ENCODE data around the gene KCNQ1. TPM values are rescaled to one million over a fixed set of nuclear protein-coding genes. Genes with fewer than 3 reads are reported as not detected.

The KCNQ1 gene
- total and polyA plus RNA-seq, 4 donors, result 15.4 to 41.7 (median 26.2) TPM

DNA sequence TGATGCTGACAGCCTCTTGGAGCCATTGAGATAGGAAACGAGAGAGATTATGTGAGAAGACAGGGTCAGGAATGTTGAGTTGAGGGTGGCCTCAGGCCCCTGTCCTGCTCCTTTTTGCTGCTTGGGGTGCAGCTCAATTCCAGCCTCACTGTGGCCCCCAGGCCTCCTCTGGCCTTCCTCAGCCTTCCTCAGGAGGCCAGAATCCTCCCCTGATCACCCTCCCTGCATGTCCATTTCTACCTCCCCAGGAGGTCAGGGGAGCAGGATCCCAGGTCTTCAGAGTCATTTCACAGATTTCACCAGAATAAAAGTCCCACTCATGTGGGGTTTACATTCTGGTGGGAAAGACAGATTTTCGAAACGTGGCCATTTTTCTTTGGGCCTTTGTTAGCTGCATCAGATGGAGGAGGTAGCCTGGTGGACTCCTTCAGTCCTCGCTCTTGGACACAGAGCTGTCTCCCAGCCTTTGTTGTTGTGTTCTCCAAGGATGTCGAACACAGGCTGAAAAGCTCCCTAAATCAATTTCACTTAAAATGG is 257.2 kb downstream of the KCNQ1 start:
- WGBS, 2 donors, result 95 to 97% methylated on average over 5 of the region's 5 CpGs
- no peak overlapping the region for H3K9ac ChIP-seq (ENCODE audit: insufficient read depth in 1 of 2, low read length in 2 of 2)
- DNase-seq (peak in 1 of 3 donors; percentile 8), ATAC-seq (ENCODE audit: insufficient read depth, low FRiP score) (no peak)
- H3K27me3 ChIP-seq (ENCODE audit: control insufficient read depth in 3 of 3, insufficient read depth in 3 of 3, low read length in 2 of 3), result no peaks in the 10 kb centered on the region
- H3K27ac ChIP-seq (ENCODE audit: low read depth in 1 of 2, low read length in 1 of 2), result no peak overlapping the region
- H3K36me3 ChIP-seq (ENCODE audit: control insufficient read depth in 4 of 4, insufficient read depth in 4 of 4, low read length in 4 of 4), result no peaks in the 10 kb centered on the region
- peaks cover 0 to 40% (median 12%) of the 10 kb centered on the region in 5 donors for H3K4me1 ChIP-seq (ENCODE audit: control insufficient read depth in 5 of 5, insufficient read depth in 5 of 5, low read length in 5 of 5)
- peaks cover 0 to 5% (median 0%) of the 10 kb centered on the region in 4 donors for H3K9me3 ChIP-seq (ENCODE audit: control insufficient read depth in 4 of 4, insufficient read depth in 3 of 4, low read length in 3 of 4)
- TF ChIP-seq, protein P1, sequence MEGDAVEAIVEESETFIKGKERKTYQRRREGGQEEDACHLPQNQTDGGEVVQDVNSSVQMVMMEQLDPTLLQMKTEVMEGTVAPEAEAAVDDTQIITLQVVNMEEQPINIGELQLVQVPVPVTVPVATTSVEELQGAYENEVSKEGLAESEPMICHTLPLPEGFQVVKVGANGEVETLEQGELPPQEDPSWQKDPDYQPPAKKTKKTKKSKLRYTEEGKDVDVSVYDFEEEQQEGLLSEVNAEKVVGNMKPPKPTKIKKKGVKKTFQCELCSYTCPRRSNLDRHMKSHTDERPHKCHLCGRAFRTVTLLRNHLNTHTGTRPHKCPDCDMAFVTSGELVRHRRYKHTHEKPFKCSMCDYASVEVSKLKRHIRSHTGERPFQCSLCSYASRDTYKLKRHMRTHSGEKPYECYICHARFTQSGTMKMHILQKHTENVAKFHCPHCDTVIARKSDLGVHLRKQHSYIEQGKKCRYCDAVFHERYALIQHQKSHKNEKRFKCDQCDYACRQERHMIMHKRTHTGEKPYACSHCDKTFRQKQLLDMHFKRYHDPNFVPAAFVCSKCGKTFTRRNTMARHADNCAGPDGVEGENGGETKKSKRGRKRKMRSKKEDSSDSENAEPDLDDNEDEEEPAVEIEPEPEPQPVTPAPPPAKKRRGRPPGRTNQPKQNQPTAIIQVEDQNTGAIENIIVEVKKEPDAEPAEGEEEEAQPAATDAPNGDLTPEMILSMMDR (IDR thresholded peaks at IDR 0.05; ENCODE audit: control extremely low read depth, extremely low read depth), result no peak
- H3K4me3 ChIP-seq, result no peak overlapping the region

DNA sequence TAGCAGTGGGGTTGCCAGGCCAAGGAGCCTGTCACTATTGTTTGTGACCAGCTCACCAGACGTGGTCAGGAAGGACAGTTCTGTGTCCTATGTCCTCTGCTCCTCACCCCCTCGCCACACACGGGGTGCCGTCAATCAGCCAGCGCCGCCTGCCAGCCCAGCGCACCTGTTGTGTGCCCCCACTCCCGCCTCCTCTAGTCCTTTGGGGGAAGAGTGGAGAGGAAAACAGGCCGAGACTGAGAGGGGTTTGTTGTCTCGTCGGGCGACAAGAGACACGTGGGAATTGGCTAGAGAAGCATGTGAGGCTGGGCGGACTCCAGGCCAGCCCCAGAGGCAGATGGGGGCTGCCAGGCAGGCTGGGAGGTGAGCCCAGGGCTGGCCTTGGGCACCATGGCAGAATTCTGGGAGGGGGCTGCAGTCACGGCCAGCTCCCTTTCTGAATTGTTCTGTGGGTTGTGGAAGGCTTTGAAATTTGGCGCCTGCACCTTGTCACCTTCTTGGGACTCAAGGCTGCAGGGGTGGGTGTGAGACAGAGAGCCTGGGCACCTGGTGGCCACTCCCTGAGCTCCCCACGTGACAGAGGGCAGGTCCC is 258.1 kb downstream of the KCNQ1 start:
- no peak overlapping the region for H3K9ac ChIP-seq (ENCODE audit: insufficient read depth in 1 of 2, low read length in 2 of 2)
- no peaks in the 10 kb centered on the region for H3K27me3 ChIP-seq (ENCODE audit: control insufficient read depth in 3 of 3, insufficient read depth in 3 of 3, low read length in 2 of 3)
- no peaks in the 10 kb centered on the region for H3K36me3 ChIP-seq (ENCODE audit: control insufficient read depth in 4 of 4, insufficient read depth in 4 of 4, low read length in 4 of 4)
- WGBS, 2 donors, result 84 to 85% methylated on average over 17 of the region's 17 CpGs
- DNase-seq, result no peak
- no peak overlapping the region for H3K27ac ChIP-seq (ENCODE audit: low read depth in 1 of 2, low read length in 1 of 2)
- no peak for ATAC-seq (ENCODE audit: insufficient read depth, low FRiP score)
- H3K4me3 ChIP-seq, result no peak overlapping the region
- peaks cover 0 to 5% (median 0%) of the 10 kb centered on the region in 4 donors for H3K9me3 ChIP-seq (ENCODE audit: control insufficient read depth in 4 of 4, insufficient read depth in 3 of 4, low read length in 3 of 4)
- TF ChIP-seq, protein P1 (IDR thresholded peaks at IDR 0.05; ENCODE audit: control extremely low read depth, extremely low read depth), result no peak
- H3K4me1 ChIP-seq (ENCODE audit: control insufficient read depth in 5 of 5, insufficient read depth in 5 of 5, low read length in 5 of 5), result peaks cover 0 to 34% (median 15%) of the 10 kb centered on the region in 5 donors

DNA sequence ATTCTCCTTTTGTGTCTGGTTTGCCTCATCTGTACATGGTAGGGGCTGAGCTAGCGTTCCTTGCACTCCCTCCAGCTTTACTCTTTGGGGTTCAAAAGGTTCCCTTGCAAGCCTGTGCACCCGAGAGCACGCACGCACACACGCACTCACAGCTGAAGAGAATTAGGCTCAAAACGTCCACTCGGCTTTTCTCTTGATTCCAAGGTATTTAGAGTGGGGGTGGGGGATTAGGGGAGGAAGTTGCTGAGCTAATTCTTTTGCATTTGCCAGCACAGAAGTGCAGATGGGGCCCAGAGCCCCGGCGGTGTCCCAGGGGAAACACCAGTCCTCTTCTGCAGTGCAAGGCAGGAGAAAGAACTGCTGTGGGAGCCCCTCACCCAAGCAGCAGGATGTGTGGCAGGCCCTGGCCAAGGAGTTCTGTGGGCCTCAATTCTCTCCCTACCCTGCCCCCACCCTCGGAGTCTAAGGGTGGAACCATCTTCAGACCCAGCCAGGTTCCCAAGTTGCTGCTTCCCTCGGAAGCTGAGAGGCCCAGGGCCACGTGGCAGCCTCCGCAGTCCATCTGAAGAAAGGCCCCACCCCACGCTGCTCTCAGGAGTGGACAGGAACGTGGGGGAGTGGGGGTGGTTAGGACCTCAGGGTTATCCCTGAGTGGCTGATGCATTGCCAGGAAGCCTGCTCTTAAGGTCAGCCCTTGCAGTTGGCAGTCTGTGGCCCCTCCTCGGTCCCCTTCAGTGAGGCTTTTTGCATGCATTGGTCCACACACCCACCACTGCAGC is 258.7 kb downstream of the KCNQ1 start:
- Histone ChIP-seq H3K36me3 (ENCODE audit: control insufficient read depth in 4 of 4, insufficient read depth in 4 of 4, low read length in 4 of 4) (no peaks in the 10 kb centered on the region), H3K4me1 (ENCODE audit: control insufficient read depth in 5 of 5, insufficient read depth in 5 of 5, low read length in 5 of 5) (peaks cover 0 to 39% (median 15%) of the 10 kb centered on the region in 5 donors), H3K9ac (ENCODE audit: insufficient read depth in 1 of 2, low read length in 2 of 2) (no peak overlapping the region), H3K4me3 (no peak overlapping the region), H3K27me3 (ENCODE audit: control insufficient read depth in 3 of 3, insufficient read depth in 3 of 3, low read length in 2 of 3) (no peaks in the 10 kb centered on the region), H3K9me3 (ENCODE audit: control insufficient read depth in 4 of 4, insufficient read depth in 3 of 4, low read length in 3 of 4) (peaks cover 0 to 5% (median 0%) of the 10 kb centered on the region in 4 donors), H3K27ac (ENCODE audit: low read depth in 1 of 2, low read length in 1 of 2) (no peak overlapping the region)
- ATAC-seq (ENCODE audit: insufficient read depth, low FRiP score) (no peak), DNase-seq (peak; percentile 68 to 84 (median 74))
- TF ChIP-seq, protein P1 (IDR thresholded peaks at IDR 0.05; ENCODE audit: control extremely low read depth, extremely low read depth), result no peak
- 55 to 59% methylated on average over 16 of the region's 16 CpGs for WGBS, 2 donors
